ENCODE data around the gene TDRD3.

- TF ChIP-seq POLR2A (IDR thresholded peaks at IDR 0.05; ENCODE audit: extremely low read depth, insufficient read length) = no peak
- TF ChIP-seq, protein P1, sequence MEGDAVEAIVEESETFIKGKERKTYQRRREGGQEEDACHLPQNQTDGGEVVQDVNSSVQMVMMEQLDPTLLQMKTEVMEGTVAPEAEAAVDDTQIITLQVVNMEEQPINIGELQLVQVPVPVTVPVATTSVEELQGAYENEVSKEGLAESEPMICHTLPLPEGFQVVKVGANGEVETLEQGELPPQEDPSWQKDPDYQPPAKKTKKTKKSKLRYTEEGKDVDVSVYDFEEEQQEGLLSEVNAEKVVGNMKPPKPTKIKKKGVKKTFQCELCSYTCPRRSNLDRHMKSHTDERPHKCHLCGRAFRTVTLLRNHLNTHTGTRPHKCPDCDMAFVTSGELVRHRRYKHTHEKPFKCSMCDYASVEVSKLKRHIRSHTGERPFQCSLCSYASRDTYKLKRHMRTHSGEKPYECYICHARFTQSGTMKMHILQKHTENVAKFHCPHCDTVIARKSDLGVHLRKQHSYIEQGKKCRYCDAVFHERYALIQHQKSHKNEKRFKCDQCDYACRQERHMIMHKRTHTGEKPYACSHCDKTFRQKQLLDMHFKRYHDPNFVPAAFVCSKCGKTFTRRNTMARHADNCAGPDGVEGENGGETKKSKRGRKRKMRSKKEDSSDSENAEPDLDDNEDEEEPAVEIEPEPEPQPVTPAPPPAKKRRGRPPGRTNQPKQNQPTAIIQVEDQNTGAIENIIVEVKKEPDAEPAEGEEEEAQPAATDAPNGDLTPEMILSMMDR (IDR thresholded peaks at IDR 0.05; ENCODE audit: low read depth, low read length) = no peak
- TF ChIP-seq, protein P2, sequence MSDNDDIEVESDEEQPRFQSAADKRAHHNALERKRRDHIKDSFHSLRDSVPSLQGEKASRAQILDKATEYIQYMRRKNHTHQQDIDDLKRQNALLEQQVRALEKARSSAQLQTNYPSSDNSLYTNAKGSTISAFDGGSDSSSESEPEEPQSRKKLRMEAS (IDR thresholded peaks at IDR 0.05; ENCODE audit: low read depth, low read length) = no peak
Measured at GRCh38 chr13:60439201-60439600, 42.2 kb downstream of the TDRD3 start.
